GM12878 (cell line): ENCODE results near the gene MAGED1. TPM values are rescaled to one million over a fixed set of nuclear protein-coding genes. Genes with fewer than 3 reads are reported as not detected.

ENCODE experiments used
- ATAC-seq: fragments of 200-7000 bp; cut with Tn5 transposase; 3 replicates; pipeline ENCODE4 v1.9.1; 2020; ENCODE audit warnings: mild to moderate bottlenecking, moderate library complexity
- BruUV-seq: library from RNA; stranded (reverse); fragments of 400-500 nt; replicated peaks from 2 replicates; lab custom pipeline; 2021; lab: Mats Ljungman, UMichigan
- CTCF ChIA-PET: fragments of 300-600 bp; sonication (Branson Sonifier 250); formaldehyde crosslinking; extraction: SDS; loops from one replicate; lab custom pipeline; 2021; ENCODE audit warnings: inconsistent platforms; lab: Yijun Ruan, JAX
- POLR2A ChIA-PET: fragments of 350-600 bp; formaldehyde crosslinking; extraction: SDS; loops from one replicate; lab custom pipeline; 2021; ENCODE audit warnings: inconsistent platforms; lab: Charles Lee
- RAD21 ChIA-PET: fragments of 300-600 bp; sonication (Branson Sonifier 250); formaldehyde crosslinking; loops from one replicate; lab custom pipeline; 2023; ENCODE audit warnings: antibody characterized with exemption; ENCODE audit not compliant: unreplicated experiment; lab: Charles Lee
- SMC1A ChIA-PET: fragments of 300-600 bp; sonication (Branson Sonifier 250); formaldehyde crosslinking; loops from one replicate; lab custom pipeline; 2023; ENCODE audit not compliant: unreplicated experiment, uncharacterized antibody; lab: Charles Lee
- DNase-seq: peaks from one replicate; pipeline ENCODE4 v3.0.0-alpha.2; 2011; ENCODE audit warnings: low read depth, low spot score
- FAIRE-seq: peaks from 3 replicates; lab custom pipeline; 2011; peaks lifted over from hg19 to GRCh38; lab: Jason Lieb, UNC
- H2AFZ ChIP-seq: 2 replicates; pipeline ENCODE4 v1.6.0; 2011; ENCODE audit warnings: low read depth, low read length, control low read depth; ENCODE audit not compliant: control insufficient read depth
- H3K27ac ChIP-seq: 2 replicates; pipeline ENCODE4 v1.5.1; 2011; ENCODE audit warnings: control low read depth; ENCODE audit not compliant: control insufficient read depth, insufficient read depth
- H3K27me3 ChIP-seq, 2 experiments: replicated peaks in 1 of 2; 2 replicates each; pipeline versions ENCODE4 v1.6.0 to v1.6.1; 2011; ENCODE audit warnings: low read length in 1 of 2; ENCODE audit not compliant: control insufficient read depth in 2 of 2, insufficient read depth in 2 of 2
- H3K36me3 ChIP-seq, 2 experiments: 2 replicates each; pipeline ENCODE4 v1.5.1; 2011; ENCODE audit warnings: low read length in 1 of 2; ENCODE audit not compliant: control insufficient read depth in 2 of 2, insufficient read depth in 2 of 2
- H3K4me1 ChIP-seq: 2 replicates; pipeline ENCODE4 v1.6.1; 2011; ENCODE audit warnings: mild to moderate bottlenecking, low read length, moderate library complexity, mixed read lengths; ENCODE audit not compliant: control insufficient read depth, insufficient read depth
- H3K4me2 ChIP-seq: 2 replicates; pipeline ENCODE4 v1.6.0; 2011; ENCODE audit warnings: control low read depth; ENCODE audit not compliant: control insufficient read depth, insufficient read depth
- H3K4me3 ChIP-seq: fragments of 200-600 bp; sonication (generic); 2 replicates; pipeline ENCODE4 v1.5.1; 2016
- H3K79me2 ChIP-seq: 2 replicates; pipeline ENCODE4 v1.6.0; 2011; ENCODE audit warnings: low read length; ENCODE audit not compliant: control insufficient read depth, insufficient read depth
- H3K9ac ChIP-seq: 2 replicates; pipeline ENCODE4 v1.8.0; 2011; ENCODE audit warnings: low read length, control low read depth, mixed read lengths; ENCODE audit not compliant: control insufficient read depth, insufficient read depth
- H3K9me3 ChIP-seq: replicated peaks from 3 replicates; pipeline ENCODE4 v1.5.1; 2011; ENCODE audit warnings: mild to moderate bottlenecking, low read length; ENCODE audit not compliant: control insufficient read depth, insufficient read depth
- H4K20me1 ChIP-seq: 2 replicates; pipeline ENCODE4 v1.6.0; 2011; ENCODE audit not compliant: control insufficient read depth, insufficient read depth
- CHD4 ChIP-seq: fragments of 200-600 bp; sonication (generic); IDR thresholded peaks from 2 replicates; pipeline ENCODE4 v1.6.1; 2016; ENCODE audit warnings: mild to moderate bottlenecking
- CREB1 ChIP-seq: IDR thresholded peaks from 2 replicates; pipeline ENCODE4 v1.6.1; 2012; ENCODE audit warnings: low read depth, mild to moderate bottlenecking, inconsistent platforms
- EGR1 ChIP-seq, 2 experiments: IDR thresholded peaks; 1 replicate in 1 of 2; 2 replicates in 1 of 2; pipeline ENCODE4 v1.6.1; 2011 to 2012; ENCODE audit warnings: low read depth in 2 of 2, low read length in 2 of 2, borderline replicate concordance in 1 of 2, mild to moderate bottlenecking in 1 of 2, moderate library complexity in 1 of 2
- EZH2 ChIP-seq: IDR thresholded peaks from 2 replicates; pipeline ENCODE4 v1.6.1; 2012; ENCODE audit warnings: low read depth, mild to moderate bottlenecking, control low read depth, inconsistent platforms, low read length, borderline replicate concordance; ENCODE audit not compliant: control insufficient read depth
- HCFC1 ChIP-seq: fragments of 150-350 bp; IDR thresholded peaks from 2 replicates; pipeline ENCODE4 v1.6.1; 2014; ENCODE audit warnings: low read length
- NR2F1 ChIP-seq: fragments of 450-650 bp; conservative IDR thresholded peaks from 2 replicates; pipeline ENCODE4 v1.6.1; 2017; ENCODE audit warnings: mild to moderate bottlenecking
- POLR2AphosphoS2 ChIP-seq: IDR thresholded peaks from 2 replicates; pipeline ENCODE4 v1.6.1; 2011; ENCODE audit warnings: low read depth, mild to moderate bottlenecking, low read length, improper control_type of control experiment, moderate library complexity
- POU2F2 ChIP-seq: IDR thresholded peaks from 3 replicates; pipeline ENCODE4 v1.6.1; 2011; ENCODE audit warnings: low read depth, mild to moderate bottlenecking, low read length, borderline replicate concordance
- RUNX3 ChIP-seq: IDR thresholded peaks from 2 replicates; pipeline ENCODE4 v1.6.1; 2012; ENCODE audit warnings: low read length, inconsistent platforms
- WGBS: methylation state at CpG from one replicate; pipeline ENCODE4 v1.1.6; 2016; ENCODE audit warnings: low lambda C conversion rate; ENCODE audit not compliant: insufficient replicate concordance, insufficient coverage; ENCODE audit errors: missing lambda C conversion rate; 5-methylcytosine and 5-hydroxymethylcytosine counted together
- in situ Hi-C: fragments of 300-500 bp; cut with MboI; formaldehyde crosslinking; loops from 9 replicates; pipeline ENCODE4 v1.14.3; 2018; ENCODE audit warnings: mixed read lengths
- intact Hi-C: fragments of 100-400 bp; cut with micrococcal nuclease; formaldehyde crosslinking; loops from one replicate; pipeline ENCODE4 v1.14.2; 2022; ENCODE audit not compliant: unreplicated experiment
- polyA plus RNA-seq, 11 experiments: library from polyadenylated mRNA; depleted of rRNA in 4 of 11; unstranded in 6 of 11; stranded (reverse) in 5 of 11; fragments of >200 nt; fragmentation: Nextera tagmentation in 4 of 11; fragmentation: Illumina TruSeq in 1 of 11; extraction: Ambion mirVana in 4 of 11; extraction: Trizol in 1 of 11; gene quantifications; 1 replicate in 1 of 11; 2 replicates in 10 of 11; pipeline versions ENCODE4 v1.2.1 to v1.2.3, GENCODE V29; 2011 to 2016; ENCODE audit warnings: inconsistent platforms in 2 of 11, missing spikeins in 2 of 11, low read depth in 1 of 11
- total RNA-seq, 4 experiments: library from RNA; depleted of rRNA in 3 of 4; stranded (reverse); fragments of >200 nt in 3 of 4; fragmentation: Illumina TruSeq in 1 of 4; extraction: Trizol in 1 of 4; gene quantifications; 2 replicates each; pipeline versions ENCODE4 v1.2.1 to v1.2.3, GENCODE V29; 2013 to 2021
- TF ChIP-seq, protein P1 (sequence below): IDR thresholded peaks from 2 replicates; pipeline ENCODE4 v1.6.1; 2012; ENCODE audit warnings: low read depth, low read length, improper control_type of control experiment
- TF ChIP-seq, protein P2 (sequence below): IDR thresholded peaks from 2 replicates; pipeline ENCODE4 v1.6.1; 2011; ENCODE audit warnings: borderline replicate concordance, low read depth, mild to moderate bottlenecking, moderate library complexity, low read length; ENCODE audit not compliant: insufficient read depth, poor library complexity, severe bottlenecking
- TF ChIP-seq, protein P3 (sequence below): fragments of 450-650 bp; formaldehyde crosslinking; IDR thresholded peaks from 2 replicates; pipeline ENCODE4 v1.4.0; 2022; ENCODE audit warnings: mild to moderate bottlenecking, moderate library complexity

The MAGED1 gene
- total and polyA plus RNA-seq, 10 of the 15 experiments (the other 5 are each of a cell fraction or from before 2014, with no cell fraction given), result 26.3 to 149 (median 88.9) TPM

DNA sequence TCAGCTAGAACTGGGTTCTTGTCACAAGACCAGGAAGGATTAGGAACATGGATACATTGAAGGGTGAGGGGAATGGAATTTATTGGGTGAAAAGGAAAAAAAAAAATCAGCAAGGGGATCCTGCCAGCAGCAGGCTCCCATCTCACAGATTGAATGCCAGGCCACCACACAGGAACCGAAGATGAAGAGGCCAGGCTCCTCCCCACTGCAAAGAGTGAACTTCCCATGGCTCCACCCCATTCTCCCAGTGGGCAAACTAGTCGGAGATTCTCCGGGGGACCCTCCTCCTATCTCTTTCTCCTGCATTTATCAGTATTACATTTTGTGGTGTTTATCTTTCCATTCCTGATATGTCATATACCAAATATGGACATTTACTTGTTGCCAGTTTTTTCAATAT, 46.0 kb upstream of the MAGED1 start:
- ChIA-PET SMC1A (no interaction called here), POLR2A (no interaction called here), RAD21 (no interaction called here), CTCF (no interaction called here)
- Histone ChIP-seq H3K9me3 (no peaks in the 10 kb centered on the region), H4K20me1 (no peaks in the 10 kb centered on the region), H3K9ac (no peak overlapping the region), H3K79me2 (no peaks in the 10 kb centered on the region), H3K4me2 (no peak overlapping the region), H3K36me3 (no peaks in the 10 kb centered on the region; a peak in 1 of 4 replicates), H3K27me3 (no peaks in the 10 kb centered on the region), H3K4me3 (no peak overlapping the region), H2AFZ (no peak overlapping the region), H3K4me1 (no peaks in the 10 kb centered on the region), H3K27ac (no peak overlapping the region)
- intact Hi-C loops (no loop called here), in situ Hi-C loops (no loop called here)
- FAIRE-seq (no peak), ATAC-seq (no peak), DNase-seq (no peak)
- BruUV-seq, result no TSS peak
- 34% methylated on average over 3 of the region's 3 CpGs for WGBS
- TF ChIP-seq POLR2AphosphoS2 (no peak), EZH2 (no peak), HCFC1 (no peak), RUNX3 (no peak), EGR1 (IDR thresholded peaks at IDR 0.05; ENCODE audit: borderline replicate concordance in 1 of 2, low read depth in 2 of 2, low read length in 2 of 2) (no peak), POU2F2 (no peak), NR2F1 (no peak), CHD4 (no peak), CREB1 (no peak)
- TF ChIP-seq, protein P1, sequence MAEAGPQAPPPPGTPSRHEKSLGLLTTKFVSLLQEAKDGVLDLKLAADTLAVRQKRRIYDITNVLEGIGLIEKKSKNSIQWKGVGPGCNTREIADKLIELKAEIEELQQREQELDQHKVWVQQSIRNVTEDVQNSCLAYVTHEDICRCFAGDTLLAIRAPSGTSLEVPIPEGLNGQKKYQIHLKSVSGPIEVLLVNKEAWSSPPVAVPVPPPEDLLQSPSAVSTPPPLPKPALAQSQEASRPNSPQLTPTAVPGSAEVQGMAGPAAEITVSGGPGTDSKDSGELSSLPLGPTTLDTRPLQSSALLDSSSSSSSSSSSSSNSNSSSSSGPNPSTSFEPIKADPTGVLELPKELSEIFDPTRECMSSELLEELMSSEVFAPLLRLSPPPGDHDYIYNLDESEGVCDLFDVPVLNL, result no peak
- TF ChIP-seq, protein P2, sequence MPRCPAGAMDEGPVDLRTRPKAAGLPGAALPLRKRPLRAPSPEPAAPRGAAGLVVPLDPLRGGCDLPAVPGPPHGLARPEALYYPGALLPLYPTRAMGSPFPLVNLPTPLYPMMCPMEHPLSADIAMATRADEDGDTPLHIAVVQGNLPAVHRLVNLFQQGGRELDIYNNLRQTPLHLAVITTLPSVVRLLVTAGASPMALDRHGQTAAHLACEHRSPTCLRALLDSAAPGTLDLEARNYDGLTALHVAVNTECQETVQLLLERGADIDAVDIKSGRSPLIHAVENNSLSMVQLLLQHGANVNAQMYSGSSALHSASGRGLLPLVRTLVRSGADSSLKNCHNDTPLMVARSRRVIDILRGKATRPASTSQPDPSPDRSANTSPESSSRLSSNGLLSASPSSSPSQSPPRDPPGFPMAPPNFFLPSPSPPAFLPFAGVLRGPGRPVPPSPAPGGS, result no peak
- TF ChIP-seq, protein P3, sequence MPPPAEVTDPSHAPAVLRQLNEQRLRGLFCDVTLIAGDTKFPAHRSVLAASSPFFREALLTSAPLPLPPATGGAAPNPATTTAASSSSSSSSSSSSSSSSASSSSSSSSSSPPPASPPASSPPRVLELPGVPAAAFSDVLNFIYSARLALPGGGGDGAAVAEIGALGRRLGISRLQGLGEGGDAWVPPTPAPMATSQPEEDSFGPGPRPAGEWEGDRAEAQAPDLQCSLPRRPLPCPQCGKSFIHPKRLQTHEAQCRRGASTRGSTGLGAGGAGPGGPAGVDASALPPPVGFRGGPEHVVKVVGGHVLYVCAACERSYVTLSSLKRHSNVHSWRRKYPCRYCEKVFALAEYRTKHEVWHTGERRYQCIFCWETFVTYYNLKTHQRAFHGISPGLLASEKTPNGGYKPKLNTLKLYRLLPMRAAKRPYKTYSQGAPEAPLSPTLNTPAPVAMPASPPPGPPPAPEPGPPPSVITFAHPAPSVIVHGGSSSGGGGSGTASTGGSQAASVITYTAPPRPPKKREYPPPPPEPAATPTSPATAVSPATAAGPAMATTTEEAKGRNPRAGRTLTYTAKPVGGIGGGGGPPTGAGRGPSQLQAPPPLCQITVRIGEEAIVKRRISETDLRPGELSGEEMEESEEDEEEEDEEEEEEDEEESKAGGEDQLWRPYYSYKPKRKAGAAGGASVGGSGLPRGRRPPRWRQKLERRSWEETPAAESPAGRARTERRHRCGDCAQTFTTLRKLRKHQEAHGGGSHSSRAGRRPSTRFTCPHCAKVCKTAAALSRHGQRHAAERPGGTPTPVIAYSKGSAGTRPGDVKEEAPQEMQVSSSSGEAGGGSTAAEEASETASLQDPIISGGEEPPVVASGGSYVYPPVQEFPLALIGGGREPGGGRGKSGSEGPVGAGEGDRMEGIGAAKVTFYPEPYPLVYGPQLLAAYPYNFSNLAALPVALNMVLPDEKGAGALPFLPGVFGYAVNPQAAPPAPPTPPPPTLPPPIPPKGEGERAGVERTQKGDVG (CRISPR knock-in tag), result no peak
